Esophagus squamous epithelium (tissue), 4 donors: ENCODE results near the gene CCT7.

Experiments used
- POLR2A ChIP-seq, 4 donors: fragments of 450-650 bp; IDR thresholded peaks; one replicate each; pipeline ENCODE4 v1.6.1; 2017; ENCODE audit warnings: antibody characterized with exemption in 4 of 4, mild to moderate bottlenecking in 4 of 4, moderate library complexity in 3 of 4
- TF ChIP-seq, protein P1 (sequence below), 6 experiments: fragments of 450-650 bp in 4 of 6; fragments of 200-600 bp in 2 of 6; sonication (generic) in 2 of 6; IDR thresholded peaks; one replicate each; pipeline ENCODE4 v1.5.1; 2016 to 2019; ENCODE audit warnings: antibody characterized with exemption in 6 of 6, mild to moderate bottlenecking in 4 of 6, moderate library complexity in 4 of 6

DNA sequence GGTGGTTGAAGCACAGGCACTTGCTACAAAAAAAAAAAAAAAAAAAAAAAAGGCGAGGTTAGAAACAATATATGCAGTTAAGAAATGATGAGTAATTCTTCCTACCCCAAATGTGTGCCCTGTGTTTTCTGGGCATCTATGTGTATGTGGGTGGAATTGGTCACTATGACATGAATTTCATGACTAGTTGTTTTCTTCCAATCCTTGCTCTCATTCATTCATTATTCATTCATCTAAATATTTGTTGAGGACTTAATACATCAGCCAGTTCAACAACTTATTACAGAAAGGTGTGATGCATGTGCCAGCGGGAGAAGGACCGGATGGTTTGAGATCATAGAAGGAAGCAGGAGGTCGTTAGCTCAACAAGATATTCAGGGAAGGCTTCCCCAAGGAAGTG, 67.5 kb downstream of the CCT7 start:
- TF ChIP-seq, protein P1, sequence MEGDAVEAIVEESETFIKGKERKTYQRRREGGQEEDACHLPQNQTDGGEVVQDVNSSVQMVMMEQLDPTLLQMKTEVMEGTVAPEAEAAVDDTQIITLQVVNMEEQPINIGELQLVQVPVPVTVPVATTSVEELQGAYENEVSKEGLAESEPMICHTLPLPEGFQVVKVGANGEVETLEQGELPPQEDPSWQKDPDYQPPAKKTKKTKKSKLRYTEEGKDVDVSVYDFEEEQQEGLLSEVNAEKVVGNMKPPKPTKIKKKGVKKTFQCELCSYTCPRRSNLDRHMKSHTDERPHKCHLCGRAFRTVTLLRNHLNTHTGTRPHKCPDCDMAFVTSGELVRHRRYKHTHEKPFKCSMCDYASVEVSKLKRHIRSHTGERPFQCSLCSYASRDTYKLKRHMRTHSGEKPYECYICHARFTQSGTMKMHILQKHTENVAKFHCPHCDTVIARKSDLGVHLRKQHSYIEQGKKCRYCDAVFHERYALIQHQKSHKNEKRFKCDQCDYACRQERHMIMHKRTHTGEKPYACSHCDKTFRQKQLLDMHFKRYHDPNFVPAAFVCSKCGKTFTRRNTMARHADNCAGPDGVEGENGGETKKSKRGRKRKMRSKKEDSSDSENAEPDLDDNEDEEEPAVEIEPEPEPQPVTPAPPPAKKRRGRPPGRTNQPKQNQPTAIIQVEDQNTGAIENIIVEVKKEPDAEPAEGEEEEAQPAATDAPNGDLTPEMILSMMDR (IDR thresholded peaks at IDR 0.05), result no peak
- no peak for TF ChIP-seq POLR2A (IDR thresholded peaks at IDR 0.05)
